Type B pancreatic cell (in vitro differentiated cells): ENCODE measurements around the gene UMAD1. TPM values are rescaled to one million over a fixed set of nuclear protein-coding genes. Genes with fewer than 3 reads are reported as not detected.
"Not testable (repeated sequence)": the region's sequence is repeated elsewhere in the genome, so short reads cannot be mapped to it uniquely, and the experiment has no call there.

Experiments used
- DNase-seq: peaks from one replicate; pipeline ENCODE4 v3.0.0; 2021; ENCODE audit warnings: mixed read lengths; ENCODE audit not compliant: unreplicated experiment; ENCODE audit errors: extremely low spot score
- H3K27ac Mint-ChIP-seq: 2 replicates; pipeline ENCODE4 v1.8.0; 2021; ENCODE audit warnings: mild to moderate bottlenecking, mixed read lengths
- H3K27me3 Mint-ChIP-seq: 2 replicates; pipeline ENCODE4 v1.8.0; 2021; ENCODE audit warnings: mixed read lengths
- H3K36me3 Mint-ChIP-seq: 2 replicates; pipeline ENCODE4 v1.8.0; 2021; ENCODE audit warnings: mixed read lengths
- H3K4me1 Mint-ChIP-seq: one replicate; pipeline ENCODE4 v1.8.0; 2021; ENCODE audit warnings: mixed read lengths; ENCODE audit not compliant: unreplicated experiment
- H3K4me3 Mint-ChIP-seq: 2 replicates; pipeline ENCODE4 v1.8.0; 2021; ENCODE audit warnings: mild to moderate bottlenecking, mixed read lengths
- H3K9me3 Mint-ChIP-seq: 2 replicates; pipeline ENCODE4 v1.8.0; 2021; ENCODE audit warnings: mixed read lengths
- CTCF ChIP-seq: fragments of 200-600 bp; sonication (generic); conservative IDR thresholded peaks from 2 replicates; pipeline ENCODE4 v1.5.0; 2021; ENCODE audit warnings: antibody characterized with exemption, mild to moderate bottlenecking
- total RNA-seq: library from RNA; stranded (reverse); gene quantifications from 2 replicates; pipeline ENCODE4 v1.2.1, GENCODE V29; 2021; ENCODE audit warnings: low replicate concordance

The UMAD1 gene
- total RNA-seq, 1 donor from 2014 or later: 9.0 TPM

GRCh38 chr7:7652798-7653540 lies 12.4 kb downstream of the UMAD1 start:
- H3K27me3 Mint-ChIP-seq: no peaks in the 10 kb centered on the region
- no peak overlapping the region for H3K4me3 Mint-ChIP-seq
- H3K9me3 Mint-ChIP-seq: peaks cover 10% of the 10 kb centered on the region
- DNase-seq: no peak
- no peak for TF ChIP-seq CTCF
- H3K36me3 Mint-ChIP-seq: peaks cover 12% of the 10 kb centered on the region
- H3K4me1 Mint-ChIP-seq: peaks cover 6% of the 10 kb centered on the region
- no peak overlapping the region for H3K27ac Mint-ChIP-seq

GRCh38 chr7:7653593-7654187 lies 13.1 kb downstream of the UMAD1 start:
- Mint-ChIP-seq H3K4me1 (peaks cover 6% of the 10 kb centered on the region), H3K4me3 (no peak overlapping the region), H3K27ac (no peak overlapping the region), H3K9me3 (peaks cover 10% of the 10 kb centered on the region), H3K36me3 (peaks cover 16% of the 10 kb centered on the region), H3K27me3 (no peaks in the 10 kb centered on the region)
- peak; percentile 75 for TF ChIP-seq CTCF
- no peak for DNase-seq

- peaks cover 16% of the 10 kb centered on the region for H3K36me3 Mint-ChIP-seq
- no peak for TF ChIP-seq CTCF
- peaks cover 6% of the 10 kb centered on the region for H3K4me1 Mint-ChIP-seq
- peaks cover 10% of the 10 kb centered on the region for H3K9me3 Mint-ChIP-seq
- no peak for DNase-seq
- H3K27me3 Mint-ChIP-seq: no peaks in the 10 kb centered on the region
- H3K4me3 Mint-ChIP-seq: no peak overlapping the region
- H3K27ac Mint-ChIP-seq: no peak overlapping the region
These were observed 14.6 kb downstream of the UMAD1 start for GRCh38 chr7:7654964-7655715.

- not testable (repeated sequence) for H3K27ac Mint-ChIP-seq, H3K27me3 Mint-ChIP-seq, H3K4me3 Mint-ChIP-seq, DNase-seq, H3K4me1 Mint-ChIP-seq
- Mint-ChIP-seq H3K9me3 (peaks cover 15% of the 10 kb centered on the region), H3K36me3 (peaks cover 16% of the 10 kb centered on the region)
These were observed 15.9 kb downstream of the UMAD1 start for GRCh38 chr7:7656459-7656858.

GRCh38 chr7:7662527-7662926 lies 22.0 kb downstream of the UMAD1 start:
- DNase-seq: no peak
- Mint-ChIP-seq H3K36me3 (peaks cover 8% of the 10 kb centered on the region), H3K27me3 (no peaks in the 10 kb centered on the region), H3K4me1 (peaks cover 10% of the 10 kb centered on the region), H3K9me3 (peaks cover 8% of the 10 kb centered on the region), H3K4me3 (no peak overlapping the region), H3K27ac (no peak overlapping the region)
- TF ChIP-seq CTCF: peak; percentile 58

- Mint-ChIP-seq H3K4me3 (peak overlapping the region; percentile 1), H3K4me1 (peaks cover 10% of the 10 kb centered on the region), H3K27ac (peak overlapping the region; percentile 60), H3K9me3 (peaks cover 7% of the 10 kb centered on the region), H3K36me3 (no peaks in the 10 kb centered on the region), H3K27me3 (no peaks in the 10 kb centered on the region)
- no peak for DNase-seq
- no peak for TF ChIP-seq CTCF
These were observed 23.7 kb downstream of the UMAD1 start for GRCh38 chr7:7664291-7664690.
